NCI-H146 treated with DMSO at 0.1 percent for 48 hours (cell line): Measurements from ENCODE around the gene GAS2L2.
A peak's percentile ranks its signal among the peaks of the same experiment; 100 is the strongest.

ENCODE experiments used
- DNase-seq: peaks from one replicate; lab custom pipeline; 2025; ENCODE audit not compliant: unreplicated experiment; lab: John Stamatoyannopoulos, UW

The GAS2L2 gene

DNA sequence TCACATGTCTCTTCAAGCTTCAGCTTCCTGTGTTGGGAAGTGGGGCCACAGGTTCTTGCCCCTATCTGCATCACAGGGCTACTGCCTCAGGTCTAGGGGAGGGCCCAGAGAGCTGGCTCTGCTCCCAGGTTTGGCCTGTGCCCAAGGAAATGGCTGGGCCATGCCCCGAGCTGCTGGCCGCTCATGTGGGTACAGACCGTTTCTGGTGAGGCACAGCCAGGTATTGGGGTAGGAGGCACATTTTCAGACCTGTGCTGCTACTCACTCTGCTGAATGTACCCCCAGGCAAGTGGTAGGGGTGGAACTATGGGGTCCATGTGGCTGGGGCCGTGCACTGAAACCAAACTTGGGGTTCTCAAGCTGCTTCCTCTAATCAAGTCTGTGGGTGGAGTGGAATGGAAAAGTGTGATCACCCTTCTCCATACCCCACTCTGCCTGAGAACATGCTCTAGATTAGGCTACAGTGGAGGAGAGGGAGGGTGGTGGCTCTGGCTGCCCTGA lies 4.6 kb downstream of the GAS2L2 start:
- DNase-seq = no peak

DNA sequence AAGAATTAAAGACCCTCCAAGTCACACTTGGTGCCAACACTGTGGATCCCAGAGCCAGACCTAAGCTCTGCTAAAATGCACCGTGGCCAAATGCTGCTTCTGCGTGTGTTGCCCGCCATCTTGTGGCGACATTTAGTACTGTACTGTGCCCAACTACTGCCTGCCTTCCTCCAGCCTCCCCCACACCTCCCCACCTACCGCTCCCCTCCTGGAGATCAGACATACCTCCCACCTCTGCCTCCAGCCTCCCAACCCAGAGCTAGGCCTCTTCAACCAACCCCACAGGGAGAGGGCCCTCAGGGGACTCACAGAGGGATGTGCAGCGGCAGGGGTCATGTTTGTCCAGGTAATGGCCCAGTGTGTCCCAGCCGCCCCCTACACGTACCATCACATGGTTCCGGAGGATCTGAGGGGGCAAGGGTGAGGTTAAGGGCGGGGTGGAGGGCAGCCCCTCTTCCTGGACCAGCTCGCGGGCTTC lies 5.5 kb downstream of the GAS2L2 start:
- DNase-seq = peak; percentile 56

DNA sequence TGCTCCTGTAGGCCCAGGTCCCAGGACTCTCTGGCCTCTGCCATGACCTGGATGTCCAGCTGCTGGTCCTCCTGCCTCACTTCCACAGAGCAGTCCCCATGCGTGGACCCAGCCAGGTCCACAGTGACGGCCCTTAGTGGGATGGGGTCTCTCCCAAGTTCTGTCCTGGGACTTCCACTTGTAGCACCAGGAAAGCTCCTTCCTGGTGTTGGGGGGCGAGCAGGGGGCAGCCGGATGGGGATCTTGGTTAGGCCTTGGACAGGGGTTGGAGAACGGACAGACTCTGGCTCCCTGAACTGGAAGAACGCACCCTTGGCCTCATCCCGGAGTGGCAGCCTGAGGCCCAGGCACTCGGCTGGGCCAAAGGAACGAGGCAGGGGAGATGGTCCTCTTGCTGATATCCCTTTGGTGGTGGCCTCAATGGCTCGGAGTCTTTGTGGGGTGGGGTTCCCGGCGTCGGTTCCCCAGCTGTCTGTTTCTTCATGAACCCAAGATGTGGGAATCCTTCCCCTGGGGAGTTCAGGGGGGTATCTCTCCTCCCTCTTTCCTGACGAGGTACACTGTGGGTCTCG lies 7.2 kb downstream of the GAS2L2 start:
- DNase-seq = no peak

GRCh38 chr17:35745246-35745645 lies 7.8 kb downstream of the GAS2L2 start:
- DNase-seq = no peak

DNA sequence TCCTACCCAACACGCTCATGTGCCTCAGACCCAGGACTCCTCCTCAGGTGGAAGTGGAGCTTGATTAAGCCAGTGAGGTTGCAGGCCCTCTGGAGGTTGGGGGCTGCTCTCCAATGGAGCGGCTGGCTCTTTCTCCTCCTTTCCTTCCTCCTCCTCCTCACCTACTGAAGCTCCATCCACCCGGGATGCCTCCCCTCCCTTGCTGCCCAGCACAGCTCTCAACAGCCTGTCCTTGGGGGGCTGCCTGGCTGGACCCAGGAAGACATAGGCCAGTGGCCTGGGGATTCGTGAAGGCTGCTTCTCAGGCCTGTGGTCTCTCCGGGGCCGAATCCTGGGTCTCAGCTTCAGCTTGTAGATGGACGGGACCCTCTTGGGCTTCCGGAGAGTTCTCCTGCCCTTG lies 8.2 kb downstream of the GAS2L2 start:
- no peak for DNase-seq

GRCh38 chr17:35743626-35744328 lies 9.3 kb downstream of the GAS2L2 start:
- DNase-seq = no peak

GRCh38 chr17:35742896-35743477 lies 10.1 kb downstream of the GAS2L2 start:
- DNase-seq = no peak

DNA sequence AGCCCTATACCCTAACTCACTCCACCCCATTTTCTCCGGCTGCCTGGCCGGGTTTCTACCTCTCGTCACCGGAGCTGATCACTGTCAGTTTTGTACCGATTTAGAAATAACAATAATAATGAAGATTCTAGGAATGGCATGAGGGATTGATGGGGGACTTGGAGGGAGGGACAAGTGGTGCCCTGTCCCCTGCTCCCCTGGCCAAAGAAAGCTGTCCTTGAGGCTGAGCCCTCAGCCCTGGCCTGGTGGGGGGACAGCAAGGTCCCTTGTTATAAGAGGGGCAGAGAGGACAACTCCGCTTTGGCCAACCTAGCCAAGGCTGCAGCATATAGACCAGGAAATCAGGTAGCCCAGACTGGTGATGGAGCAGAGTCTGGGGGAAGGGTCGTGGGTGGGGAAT lies 10.5 kb downstream of the GAS2L2 start:
- no peak for DNase-seq

GRCh38 chr17:35740997-35741931 lies 11.8 kb downstream of the GAS2L2 start:
- DNase-seq = no peak

GRCh38 chr17:35740216-35740615 lies 12.8 kb downstream of the GAS2L2 start:
- DNase-seq = no peak

DNA sequence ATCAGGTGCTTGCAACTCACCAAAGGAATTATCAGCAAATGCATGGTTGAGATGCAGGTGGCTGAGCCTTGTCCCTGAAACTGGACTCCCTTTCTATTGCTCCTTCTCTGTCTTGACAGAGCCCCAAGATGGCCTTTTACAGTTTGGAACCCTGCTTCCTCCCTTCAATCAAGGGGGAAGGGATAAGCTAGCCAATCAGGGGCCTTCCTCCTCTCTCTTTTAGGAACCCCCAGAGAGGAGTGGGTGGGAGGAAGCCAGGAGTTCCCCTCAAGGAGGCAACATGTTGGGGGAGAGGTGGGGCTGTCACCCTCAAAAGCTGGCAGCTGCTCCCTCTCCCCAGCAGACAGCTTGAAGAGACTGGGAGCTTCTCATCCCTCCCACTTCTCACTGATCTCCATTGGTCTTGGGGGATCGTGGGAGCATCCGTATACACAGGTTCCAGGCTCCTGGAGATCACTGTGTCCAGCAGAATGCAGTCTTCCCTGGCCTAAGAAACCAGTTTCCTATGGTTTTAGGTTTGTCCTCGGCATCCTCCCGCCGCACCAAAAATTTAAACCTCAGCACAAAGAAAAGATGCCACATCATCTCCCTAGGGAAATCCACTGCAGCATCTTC lies 14.4 kb downstream of the GAS2L2 start:
- no peak for DNase-seq

DNA sequence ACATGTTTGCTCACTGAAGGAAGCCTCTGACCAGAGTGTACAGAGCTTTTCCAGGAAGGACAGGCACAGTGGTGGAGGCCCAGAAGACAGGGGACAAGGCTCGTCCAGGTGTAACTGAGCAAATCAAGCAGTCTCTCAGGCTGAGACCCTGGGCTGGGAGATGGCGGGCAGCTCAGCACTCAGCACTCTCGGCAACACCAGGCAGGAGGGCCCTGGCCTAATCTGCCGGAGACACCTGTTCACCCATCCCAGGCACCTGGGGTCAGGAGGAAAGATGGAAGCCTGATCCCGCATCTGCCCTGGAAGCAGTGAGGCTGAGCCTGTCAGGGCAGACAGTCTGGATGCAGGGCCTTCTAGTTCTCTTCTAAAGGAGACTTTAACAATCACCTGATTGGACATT lies 16.8 kb downstream of the GAS2L2 start:
- DNase-seq = no peak

DNA sequence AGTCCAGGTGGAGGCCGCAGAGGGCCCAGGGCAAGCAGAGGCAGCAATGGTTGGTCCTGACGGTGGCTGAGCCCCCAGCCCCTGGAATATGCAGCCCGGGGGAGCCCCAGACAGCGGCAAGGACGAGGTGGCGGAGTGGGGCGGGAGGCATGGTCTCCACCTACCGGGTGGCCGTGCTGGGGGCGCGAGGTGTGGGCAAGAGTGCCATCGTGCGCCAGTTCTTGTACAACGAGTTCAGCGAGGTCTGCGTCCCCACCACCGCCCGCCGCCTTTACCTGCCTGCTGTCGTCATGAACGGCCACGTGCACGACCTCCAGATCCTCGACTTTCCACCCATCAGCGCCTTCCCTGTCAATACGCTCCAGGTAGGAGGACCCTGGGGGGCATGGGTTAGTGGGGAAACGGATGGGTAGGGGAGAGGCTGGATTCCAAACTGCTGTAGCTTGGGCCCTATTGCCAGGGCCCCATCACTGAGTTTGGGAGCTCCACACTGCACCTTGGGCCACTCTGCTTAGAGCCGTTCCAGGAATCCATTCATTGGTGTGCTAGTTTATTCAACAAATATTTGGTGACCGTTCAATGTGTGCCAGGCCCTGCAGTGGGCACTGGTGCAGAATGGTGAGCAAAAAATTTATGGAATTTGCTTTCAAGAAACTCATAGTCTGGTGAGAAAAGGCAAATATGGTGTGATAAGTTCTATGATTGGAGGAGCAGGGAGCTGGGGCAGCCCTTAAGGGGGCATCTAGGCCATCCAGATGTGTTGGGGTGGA lies 17.8 kb downstream of the GAS2L2 start:
- no peak for DNase-seq

DNA sequence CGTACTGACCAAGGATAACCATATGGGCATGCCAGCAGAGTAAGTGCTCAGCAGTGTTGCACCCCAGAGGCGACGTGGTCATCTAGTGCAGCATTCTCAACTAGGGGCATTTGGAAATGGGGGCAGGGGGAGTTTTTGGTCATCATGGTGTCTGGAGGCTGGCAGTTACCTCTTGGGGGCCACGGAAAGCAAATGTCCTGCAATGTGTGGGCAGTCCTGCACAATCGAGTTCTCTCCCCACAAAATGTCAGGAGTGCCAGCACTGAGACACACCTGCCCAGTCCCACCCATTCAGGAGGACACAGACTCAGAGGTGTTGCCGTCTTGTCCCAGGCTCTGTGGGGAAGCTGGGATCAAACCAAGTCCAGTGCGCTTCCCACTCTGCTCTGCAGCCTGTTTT lies 18.6 kb downstream of the GAS2L2 start:
- no peak for DNase-seq

DNA sequence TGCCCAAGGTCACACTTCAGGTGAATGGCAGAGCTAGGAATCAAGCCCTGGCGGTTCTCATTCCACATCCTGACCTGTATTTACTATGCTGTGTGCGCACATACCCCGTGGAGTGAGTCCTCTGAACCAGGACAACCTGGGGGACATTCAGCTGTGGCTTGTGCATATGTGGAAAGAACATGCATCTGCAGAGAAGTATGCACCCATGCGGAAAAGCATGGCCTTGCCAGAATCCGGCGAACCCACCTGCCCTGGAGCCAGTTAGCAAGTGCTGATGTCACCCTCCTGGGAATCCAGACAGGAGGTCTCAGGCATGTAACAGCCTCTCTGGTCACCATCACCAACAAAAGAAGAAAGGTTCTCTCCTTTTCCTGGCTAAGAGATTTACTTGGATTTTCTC lies 19.7 kb downstream of the GAS2L2 start:
- no peak for DNase-seq

DNA sequence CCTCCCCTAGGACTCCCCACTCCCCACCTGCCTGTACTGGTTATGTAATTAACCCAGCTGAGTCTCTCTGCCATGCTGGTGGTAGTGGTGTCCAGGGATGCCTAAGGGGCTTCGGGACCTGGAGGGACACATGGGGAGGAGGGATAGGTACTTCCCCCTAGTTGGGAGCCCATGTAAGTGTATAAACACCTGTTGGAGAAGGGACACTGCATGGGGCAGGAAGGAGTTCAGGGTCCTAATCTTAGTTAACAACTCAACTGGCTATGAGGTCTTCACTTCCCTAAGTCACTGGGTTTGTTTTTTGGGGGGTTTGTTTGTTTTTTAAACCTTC lies 20.3 kb downstream of the GAS2L2 start:
- DNase-seq = no peak

GRCh38 chr17:35731917-35732805 lies 20.9 kb downstream of the GAS2L2 start:
- DNase-seq = no peak

- no peak for DNase-seq
Measured at GRCh38 chr17:35731239-35731916, 21.7 kb downstream of the GAS2L2 start, which contains the start of gene RASL10B. Gene RASL10B, plus strand, starts transcription at chr17:35731639. Its CDS starts 3,546 bp downstream, at chr17:35735185.
